GM12801 (cell line): ENCODE measurements around the gene STUB1.

Experiments
- CTCF ChIP-seq: IDR thresholded peaks from one replicate; pipeline ENCODE4 v1.5.1; 2011; ENCODE audit warnings: control low read depth; ENCODE audit not compliant: insufficient read length; ENCODE audit errors: extremely low read depth

The STUB1 gene

GRCh38 chr16:705431-706188 is 25.4 kb downstream of the STUB1 start, which contains the start of gene FBXL16:
Gene FBXL16 (minus strand): TSS chr16:705801. CDS start chr16:697405, 8,396 bp downstream.
- TF ChIP-seq CTCF = no peak

GRCh38 chr16:706189-707061 is 26.2 kb downstream of the STUB1 start:
- no peak for TF ChIP-seq CTCF

- TF ChIP-seq CTCF = no peak
Measured at GRCh38 chr16:707062-707538, 26.9 kb downstream of the STUB1 start.

- no peak for TF ChIP-seq CTCF
Measured at GRCh38 chr16:708019-708418, 27.8 kb downstream of the STUB1 start.

- no peak for TF ChIP-seq CTCF
Measured at GRCh38 chr16:708959-709358, 28.7 kb downstream of the STUB1 start.

GRCh38 chr16:709566-710499 is 29.6 kb downstream of the STUB1 start:
- no peak for TF ChIP-seq CTCF
